Stimulated activated CD8-positive, alpha-beta memory T cell treated with anti-CD3 and anti-CD28 coated beads, Interleukin-7, amount 100 ng/mL, for 24 hours (primary cell): ENCODE measurements around the gene CRTAP.
"Not testable (repeated sequence)": the region's sequence is repeated elsewhere in the genome, so short reads cannot be mapped to it uniquely, and the experiment has no call there.

Source experiments
- DNase-seq: peaks from one replicate; pipeline ENCODE4 v3.0.0-alpha.2; 2020; ENCODE audit warnings: low read depth

Gene CRTAP

DNA sequence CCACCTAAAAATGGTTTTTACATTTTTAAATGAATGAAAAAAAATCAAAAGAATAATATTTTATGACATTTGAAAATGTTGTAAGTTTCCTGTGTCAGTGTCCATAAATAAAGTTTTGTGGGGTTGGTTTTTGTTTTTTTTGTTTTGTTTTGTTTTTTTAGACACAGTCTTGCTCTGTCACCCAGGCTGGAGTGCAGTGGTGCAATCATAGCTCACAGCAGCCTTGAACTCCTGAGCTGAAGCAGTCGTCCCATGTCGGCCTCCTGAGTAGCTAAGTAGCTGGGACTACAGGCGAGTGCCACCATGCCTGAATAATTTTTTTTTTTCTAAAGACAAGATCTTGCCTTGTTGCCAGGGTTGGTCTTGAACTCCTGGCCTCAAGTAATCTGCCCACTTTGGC is 14.1 kb upstream of the CRTAP start:
- no peak for DNase-seq

DNA sequence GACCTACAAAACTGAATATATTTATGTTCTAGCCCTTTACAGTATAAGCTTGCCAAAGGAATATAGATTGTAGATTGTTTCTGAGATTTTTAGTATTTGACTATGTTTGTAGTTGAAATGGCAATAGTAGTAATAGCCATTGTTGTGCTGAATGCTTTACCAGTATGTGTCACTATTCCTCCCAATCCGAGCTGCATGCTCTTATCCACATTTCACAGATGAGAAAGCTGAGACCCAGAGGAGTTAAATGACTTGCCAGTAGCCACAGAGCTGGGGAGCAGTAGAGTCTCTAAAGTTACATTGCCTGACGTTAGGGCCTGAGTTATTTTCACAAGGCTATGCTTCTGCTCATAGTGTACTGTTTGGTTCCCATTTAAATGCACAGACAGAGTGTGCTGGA is 13.6 kb upstream of the CRTAP start:
- no peak for DNase-seq

DNA sequence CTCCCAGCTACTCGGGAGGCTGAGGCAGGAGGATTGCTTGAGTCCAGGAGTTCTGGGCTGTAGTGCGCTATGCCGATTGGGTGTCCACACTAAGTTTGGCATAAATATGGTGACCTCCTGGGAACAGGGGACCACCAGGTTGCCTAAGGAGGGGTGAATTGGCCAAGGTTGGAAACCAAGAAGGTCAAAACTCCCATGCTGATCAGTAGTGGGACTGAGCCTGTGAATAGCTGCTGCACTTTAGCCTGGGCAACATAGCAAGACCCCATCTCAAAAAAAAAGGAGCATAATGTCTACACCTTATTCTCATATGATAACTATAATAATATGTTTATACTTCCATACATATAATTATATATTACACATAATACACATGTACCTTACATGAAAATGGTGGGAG is 10.8 kb upstream of the CRTAP start:
- DNase-seq, result no peak

DNA sequence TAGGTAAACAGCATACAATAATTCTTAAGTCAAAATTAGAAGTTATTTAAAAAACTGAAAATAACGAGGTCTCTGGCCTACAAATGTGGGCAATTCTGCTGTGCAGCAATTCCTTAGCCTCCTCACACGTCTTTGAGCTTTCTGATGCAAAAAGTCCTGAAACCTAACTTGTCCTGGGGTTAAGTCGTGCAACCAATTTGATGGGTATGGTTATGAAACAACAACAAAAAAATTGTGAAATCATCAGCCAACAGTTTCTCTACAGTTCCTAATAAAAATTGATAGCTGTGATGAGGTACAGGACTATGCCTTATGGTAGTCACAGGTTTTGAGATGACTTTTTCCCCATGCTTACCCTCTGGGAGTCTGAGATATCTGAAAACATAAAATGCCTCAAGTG is 10.3 kb upstream of the CRTAP start:
- no peak for DNase-seq

DNA sequence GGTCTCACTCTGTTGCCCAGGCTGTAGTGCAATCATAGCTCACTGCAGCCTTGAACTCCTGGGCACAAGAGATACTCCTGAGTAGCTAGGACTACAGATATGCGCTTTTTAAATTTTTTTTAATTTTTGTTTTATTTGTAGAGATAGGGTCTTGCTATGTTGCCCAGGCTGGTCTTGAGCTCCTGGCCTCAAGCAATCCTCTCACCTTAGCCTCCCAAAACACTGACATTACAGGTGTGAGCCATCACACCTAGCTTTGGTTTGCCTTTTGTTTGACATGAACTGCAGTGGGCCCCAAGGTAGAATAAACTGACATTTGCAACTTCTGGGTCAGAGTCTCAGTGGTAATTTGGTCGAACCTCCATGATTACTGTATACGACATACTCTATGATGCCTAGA is 9.0 kb upstream of the CRTAP start:
- DNase-seq, result no peak

DNA sequence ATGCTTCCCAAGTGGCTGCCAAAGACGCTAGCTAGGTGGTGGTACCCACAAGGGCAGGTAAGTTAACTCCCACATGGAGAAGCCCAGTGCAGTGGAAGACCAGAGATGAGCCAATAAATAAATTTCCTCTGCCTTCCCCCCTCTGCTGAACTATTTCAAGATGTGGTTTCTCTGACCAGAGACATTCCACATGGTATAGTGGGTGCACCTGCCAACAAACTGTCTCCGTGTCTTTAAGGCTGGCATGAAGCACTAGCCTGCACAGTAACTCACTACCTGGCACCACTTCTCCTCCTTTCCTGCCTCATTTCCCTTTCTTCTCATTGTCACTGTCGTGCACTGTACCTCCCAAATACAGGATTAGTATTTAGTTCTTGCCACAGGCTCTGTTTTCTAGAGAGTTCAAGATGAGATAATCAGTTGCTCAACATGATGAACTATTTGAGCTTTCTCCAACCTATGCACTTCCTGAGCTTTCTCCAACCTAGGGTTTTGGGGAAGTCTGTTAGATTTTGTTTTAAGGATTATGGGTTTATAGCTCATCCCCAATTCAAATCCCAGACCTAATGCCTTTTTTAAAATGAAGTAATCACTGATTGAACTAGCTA is 8.4 kb upstream of the CRTAP start:
- DNase-seq, result no peak

DNA sequence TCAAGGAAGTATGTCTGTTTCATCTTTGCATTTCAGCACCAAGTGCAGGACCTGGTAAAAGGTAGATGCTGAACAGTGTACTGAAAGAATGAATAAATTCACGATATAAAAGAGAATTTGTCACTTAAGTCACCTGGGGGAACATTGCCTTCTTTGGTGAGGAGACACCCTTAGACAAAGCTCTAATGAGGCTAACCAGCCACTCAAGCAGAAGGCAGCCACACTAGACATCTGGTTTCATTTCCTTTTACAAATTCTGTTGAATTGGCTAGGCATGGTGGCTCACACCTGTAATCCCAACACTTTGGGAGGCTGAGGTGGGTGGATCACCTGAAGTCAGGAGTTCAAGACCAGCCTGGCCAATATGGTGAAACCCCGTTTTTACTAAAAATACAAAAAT is 7.0 kb upstream of the CRTAP start:
- DNase-seq, result not testable (repeated sequence)

DNA sequence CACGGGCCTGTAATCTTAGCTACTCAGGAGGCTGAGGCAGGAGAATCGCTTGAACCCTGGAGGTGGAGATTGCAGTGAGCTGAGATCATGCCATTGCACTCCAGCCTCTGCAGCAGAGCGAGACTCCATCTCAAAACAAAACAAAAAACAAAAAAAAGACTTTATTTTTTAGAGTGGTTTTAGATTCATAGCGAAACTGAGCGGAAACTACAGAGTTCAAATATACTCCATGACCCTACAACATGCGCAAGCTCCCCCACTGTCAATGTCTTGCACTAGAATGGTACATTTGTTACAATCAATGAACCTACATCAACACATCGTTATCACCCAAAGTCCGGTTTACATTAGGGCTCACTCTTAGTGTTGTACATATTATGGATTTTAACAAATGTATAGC is 2.2 kb upstream of the CRTAP start:
- no peak for DNase-seq

DNA sequence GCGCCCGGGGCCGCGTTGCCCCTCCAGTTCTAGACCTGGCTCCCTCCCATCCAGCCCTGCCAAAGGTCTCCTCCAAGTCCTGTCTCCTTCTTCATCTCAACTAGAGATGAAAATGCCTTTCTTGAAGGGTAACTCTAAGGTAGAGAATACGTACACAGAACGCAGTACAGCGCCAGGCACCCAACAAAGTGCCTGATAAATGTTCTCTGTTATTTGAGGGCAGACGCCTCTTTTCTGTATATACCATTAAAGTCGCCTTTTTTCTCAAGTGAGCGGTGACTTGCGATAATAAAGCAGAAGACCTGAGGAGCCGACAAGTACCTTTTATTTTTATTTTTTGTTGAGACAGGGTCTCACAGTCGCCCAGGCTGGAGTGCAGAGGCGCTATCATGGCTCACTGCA is 809 bp downstream of the CRTAP start:
- no peak for DNase-seq

DNA sequence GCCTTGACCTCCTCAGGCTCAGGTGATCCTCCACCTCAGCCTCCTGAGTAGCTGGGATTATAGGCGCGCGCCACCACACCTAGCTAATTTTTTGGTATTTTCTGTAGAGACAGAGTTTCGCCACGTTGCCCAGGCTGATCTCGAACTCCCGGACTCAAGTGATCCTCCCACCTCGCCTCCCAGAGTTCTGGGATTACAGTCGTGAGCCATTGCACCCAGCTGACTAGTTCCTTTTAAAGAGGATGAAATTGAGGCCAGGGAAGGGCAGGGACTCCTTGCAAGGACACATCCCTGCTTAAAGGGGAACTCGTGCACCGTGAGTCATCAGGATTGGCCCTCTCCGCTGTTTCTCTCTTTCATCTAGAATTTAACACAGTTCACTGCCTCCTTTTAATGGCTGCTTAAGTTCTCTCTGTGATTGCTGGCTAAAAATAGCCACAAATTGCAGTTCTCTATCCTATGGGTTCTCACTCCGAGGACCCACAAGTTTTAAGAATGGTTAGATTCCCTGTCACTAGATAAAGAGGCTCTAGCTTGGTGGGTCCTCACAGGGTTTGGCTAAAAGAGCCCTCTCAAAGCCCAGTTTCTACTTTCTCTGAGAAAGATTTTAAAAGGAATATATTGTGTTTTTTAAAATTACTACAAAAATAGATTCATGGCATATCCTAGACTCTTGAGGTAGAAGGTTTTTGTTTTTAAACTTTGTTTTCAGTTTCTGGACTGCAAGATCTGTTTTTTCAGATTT is 1.4 kb downstream of the CRTAP start:
- no peak for DNase-seq

DNA sequence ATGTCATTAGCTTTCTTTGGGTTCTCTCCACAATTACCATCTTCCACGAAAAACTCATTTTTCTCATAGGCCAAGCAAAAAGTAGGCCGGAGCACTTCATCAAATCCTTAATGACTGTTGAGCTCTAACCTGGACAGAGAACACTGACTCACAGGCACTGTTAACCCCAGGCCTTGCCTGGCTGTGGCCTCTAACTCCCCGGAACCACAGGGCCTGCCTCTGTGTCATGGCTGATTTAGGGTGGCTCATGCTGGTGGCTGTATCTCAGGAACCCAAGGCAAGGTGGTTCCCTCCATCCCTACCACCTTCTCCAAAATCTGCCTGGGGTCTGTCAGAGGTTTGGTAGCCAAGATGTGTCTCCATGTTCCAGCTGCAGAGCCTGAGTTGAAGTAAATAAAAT is 3.6 kb downstream of the CRTAP start:
- DNase-seq, result no peak

DNA sequence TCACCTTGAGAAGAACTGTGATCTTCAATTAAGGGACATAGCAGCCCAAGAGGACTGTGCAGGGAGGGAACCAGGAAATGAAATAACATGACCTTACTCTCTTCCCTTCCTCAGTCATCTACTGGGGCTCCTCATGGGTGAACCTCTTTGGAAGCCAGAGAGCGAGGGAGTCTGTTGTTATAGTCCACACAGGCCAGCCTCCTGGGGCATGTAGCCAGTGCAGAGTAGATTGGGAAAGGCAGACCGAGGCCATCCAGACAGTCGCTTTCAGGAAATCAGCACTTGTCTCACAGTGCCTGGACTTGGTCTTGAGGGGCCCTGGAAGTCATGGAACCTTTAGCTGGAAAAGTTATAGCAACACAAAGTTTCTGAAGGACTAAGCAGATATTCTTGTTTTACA is 6.1 kb downstream of the CRTAP start:
- no peak for DNase-seq

DNA sequence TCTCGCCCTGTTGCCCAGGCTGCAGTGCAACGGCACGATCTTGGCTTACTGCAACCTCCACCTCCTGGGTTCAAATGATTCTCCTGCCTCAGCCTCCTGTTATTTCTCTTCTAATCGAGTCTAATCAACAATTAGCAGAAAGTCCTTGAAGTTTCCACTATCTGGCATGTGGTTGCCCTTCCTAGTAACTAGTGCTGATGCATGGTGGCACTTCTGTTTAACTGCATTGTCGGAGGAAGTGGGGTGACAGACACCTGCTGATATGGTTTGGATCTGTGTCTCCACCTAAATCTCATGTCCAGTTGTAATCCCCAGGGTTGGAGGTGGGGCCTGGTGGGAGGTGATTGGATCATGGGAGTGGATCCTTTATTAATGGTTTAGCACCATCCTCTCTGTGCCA is 9.2 kb downstream of the CRTAP start:
- DNase-seq, result no peak

DNA sequence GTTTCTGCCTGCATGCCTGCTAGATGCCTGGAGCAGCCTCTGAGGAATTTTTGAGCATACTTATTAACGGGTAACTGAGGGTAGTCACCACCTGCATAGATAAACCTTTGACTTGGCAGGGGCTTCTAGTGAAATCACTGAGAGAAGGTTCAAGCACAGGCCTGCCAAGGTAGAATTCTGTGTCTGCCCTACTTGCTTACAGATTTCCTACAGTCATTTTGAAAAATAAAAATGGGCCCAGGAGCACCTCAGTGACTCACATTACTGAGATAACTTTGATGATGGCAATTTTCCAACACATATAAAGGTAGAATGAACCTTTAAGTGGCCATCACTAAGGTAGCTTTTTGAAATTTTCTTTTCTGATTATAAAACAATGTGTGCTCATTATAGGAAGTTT is 10.8 kb downstream of the CRTAP start:
- DNase-seq, result no peak

DNA sequence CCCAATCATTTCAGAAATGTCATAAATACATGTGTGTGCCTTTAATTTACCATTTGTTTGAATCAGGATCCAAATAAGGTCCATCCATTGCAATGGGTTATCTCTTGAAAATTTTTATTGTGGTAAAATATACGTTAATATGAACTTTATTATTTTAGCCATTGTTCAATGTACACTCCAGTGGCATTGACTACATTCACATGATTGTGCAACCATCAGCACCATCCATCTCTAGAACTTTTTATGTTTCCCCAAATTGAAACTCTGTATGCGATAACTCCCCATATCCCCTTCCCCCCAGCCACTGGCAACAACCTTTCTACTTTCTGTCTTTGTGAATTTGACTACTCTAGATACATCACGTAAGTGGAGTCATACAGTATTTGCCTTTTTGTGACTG is 12.0 kb downstream of the CRTAP start:
- DNase-seq, result no peak

DNA sequence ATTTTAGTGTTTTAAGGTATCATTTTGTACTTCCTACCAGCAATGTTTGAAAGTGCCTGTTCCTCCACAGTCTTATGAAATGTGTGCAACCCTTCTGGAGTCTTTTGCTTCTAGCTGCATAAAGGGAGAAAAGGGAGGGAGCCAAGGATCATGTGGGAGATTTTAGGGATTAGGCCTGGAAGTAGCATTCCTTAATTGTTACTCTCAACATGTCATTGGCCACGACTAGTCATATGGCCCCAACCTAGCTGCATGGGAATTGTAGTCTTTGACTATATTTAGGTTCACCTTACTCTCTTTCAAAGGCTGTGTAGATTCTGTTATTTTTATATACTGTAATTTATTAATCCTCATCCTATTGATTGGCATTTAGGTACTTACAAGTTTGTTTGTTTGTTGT is 14.9 kb downstream of the CRTAP start:
- DNase-seq, result no peak

DNA sequence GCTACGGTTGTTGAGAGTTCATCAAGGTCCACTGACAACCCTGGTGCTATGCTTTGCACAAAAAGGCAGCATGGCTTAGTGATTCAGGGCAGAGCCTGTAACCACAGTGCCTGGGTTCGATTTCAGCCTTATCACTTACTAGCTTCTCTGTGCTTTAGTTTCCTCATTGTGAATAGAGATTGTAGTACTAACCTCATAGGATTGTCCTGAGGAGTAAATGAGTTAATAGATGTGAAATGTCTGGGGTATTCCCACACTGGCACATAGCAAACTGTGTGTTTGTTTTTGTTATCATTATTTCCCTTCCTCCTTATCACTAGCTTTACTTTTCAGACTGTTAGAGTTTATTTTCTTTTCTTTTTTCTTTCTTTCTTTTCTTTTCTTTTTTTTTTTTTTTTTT is 16.3 kb downstream of the CRTAP start:
- DNase-seq, result no peak

DNA sequence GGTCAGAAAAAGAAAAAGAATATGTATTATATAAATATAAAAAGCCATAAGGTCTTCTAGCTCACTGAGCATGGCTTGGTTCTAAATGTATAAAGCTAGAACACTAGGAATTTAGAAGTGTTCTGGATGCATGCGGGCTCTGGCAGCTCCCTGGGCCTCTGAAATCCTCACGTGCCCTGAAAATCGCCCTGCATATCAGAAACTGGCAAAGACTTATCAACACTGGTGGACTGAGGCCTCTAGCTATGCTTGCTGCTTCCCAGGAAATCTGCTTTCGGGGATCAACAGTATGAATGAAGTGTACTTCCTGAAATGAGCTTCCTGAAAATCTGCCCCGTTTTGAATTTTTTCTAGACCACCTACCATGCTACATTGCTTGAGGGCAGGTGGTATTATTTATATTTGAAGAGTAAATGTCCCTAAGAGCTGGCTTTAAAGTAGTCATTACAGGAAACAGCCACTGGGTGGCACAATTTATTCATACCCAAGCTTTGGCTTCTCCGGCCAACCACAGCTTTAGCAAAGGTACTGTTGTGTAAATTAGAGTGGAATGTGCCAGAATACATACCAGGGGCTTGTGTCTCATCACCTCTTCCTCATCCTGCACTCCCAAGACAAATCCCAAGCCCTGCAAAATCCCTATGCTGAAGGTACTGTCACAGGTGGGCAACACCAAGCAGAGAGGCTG is 17.7 kb downstream of the CRTAP start:
- no peak for DNase-seq

DNA sequence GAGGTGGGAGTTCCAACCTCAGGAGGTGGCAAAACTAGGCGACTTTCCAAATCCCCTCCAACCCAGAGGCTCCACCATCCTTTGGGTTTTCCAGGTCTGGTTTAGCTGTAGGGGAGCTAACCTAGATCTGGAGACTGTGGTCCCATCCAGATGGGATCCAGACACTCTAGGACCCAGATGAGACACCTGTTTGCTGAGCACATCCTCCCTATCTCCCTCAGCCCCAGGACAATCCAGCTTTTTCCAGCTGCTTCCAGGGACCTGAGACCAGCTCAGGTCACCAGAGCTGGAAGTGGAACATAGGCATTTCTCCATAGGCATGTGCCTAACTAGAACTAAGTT is 18.2 kb downstream of the CRTAP start:
- no peak for DNase-seq

DNA sequence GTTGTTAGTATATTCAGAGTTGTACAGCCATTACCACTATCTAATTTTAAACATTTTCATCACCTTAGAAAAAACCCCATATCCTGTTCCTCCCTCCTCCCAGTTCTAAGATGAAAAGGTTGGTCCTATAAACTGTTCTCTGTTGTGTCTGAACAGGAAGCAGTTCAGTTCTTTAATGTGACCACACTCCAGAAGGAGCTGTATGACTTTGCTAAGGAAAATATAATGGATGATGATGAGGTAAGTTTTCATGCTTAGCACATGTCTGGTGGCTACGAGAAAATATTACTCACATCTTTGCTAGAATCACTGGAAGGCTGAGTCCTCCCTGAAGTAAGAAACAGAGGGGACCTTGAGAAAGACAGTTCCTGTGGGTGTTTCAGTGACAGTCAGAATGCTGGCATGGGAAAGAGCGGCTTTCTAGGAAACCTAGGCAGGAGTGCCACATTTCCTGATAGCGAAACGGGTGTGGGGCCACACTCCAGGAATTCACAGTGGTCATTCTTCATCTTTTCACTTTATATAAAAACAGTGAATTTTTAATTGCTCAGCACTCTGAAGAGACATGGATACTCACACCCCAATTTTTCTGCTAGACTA is 20.3 kb downstream of the CRTAP start:
- DNase-seq, result no peak

DNA sequence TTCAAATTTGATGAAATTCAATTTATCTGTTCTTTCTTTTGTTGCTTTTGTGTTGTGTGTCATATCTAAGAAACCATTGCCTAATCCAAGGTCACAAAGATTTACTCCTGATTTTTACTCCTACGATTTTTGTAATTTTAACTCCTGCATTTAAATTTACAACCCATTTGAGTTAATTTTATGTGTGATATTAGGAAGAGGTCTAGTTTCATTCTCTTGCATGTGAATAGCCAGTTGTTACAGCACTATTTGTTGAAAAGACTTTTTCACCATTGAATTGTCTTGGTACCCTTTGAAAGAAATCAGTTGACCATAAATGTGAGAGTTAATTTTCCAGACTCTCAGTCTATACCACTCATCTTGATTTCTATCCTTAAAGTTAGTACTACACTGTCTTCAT is 23.9 kb downstream of the CRTAP start:
- no peak for DNase-seq

DNA sequence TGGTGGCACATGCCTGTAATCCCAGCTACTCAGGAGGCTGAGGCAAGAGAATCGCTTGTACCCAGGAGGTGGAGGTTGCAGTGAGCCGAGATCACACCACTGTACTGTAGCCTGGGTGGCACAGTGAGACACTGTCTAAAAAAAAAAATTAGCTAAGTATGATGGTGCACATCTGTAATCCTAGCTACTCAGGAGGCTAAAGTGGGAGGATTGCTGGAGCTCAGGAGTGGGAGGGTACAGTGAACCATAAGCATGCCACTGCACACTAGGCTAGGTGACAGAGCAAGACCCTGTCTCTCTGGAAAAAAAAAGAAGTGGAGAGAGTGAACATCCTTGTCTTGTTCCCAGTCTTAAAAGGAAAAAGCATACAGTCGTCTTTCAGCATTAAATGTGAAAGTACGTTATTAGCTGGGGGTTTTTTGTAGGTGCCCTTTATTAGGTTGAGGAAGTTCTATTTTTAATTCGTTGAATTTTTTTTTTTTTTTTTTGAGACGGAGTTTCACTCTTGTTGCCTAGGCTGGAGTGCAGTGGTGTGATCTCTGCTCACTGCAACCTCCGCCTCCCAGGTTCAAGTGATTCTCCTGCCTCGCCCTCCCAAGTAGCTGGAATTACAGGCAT is 25.3 kb downstream of the CRTAP start:
- DNase-seq, result not testable (repeated sequence)

DNA sequence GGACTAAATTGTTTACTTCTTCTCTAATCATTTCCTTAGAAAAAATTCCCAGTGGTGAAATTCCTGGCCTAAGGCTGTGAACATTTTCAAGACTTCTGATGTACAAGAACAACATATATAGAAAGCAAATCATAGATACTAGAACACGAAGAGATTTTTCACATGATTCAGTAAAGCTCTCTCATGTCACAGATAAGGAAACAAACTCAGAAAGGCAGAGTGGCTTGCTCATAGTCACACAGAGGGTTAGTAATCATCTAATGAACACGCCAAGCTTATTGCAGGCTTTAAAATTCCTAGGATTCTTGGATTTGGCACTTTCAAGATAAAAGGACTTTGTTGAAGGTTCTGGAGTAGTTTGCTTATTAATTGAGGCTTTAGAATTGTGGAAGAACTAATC is 26.2 kb downstream of the CRTAP start:
- DNase-seq, result no peak
